Hematopoietic multipotent progenitor cell treated with erythropoietin and hydrocortisone succinate and interleukin-3 and kit ligand, for 4 days (in vitro differentiated cells): ENCODE data around the gene SMU1.
"Not testable (repeated sequence)": the region's sequence is repeated elsewhere in the genome, so short reads cannot be mapped to it uniquely, and the experiment has no call there.

ENCODE experiments used
- DNase-seq: peaks from one replicate; pipeline ENCODE4 v3.0.0-alpha.2; 2015

Gene SMU1

GRCh38 chr9:33007755-33008154, 68.7 kb downstream of the SMU1 start:
- DNase-seq = no peak

GRCh38 chr9:33005335-33005734, 71.1 kb downstream of the SMU1 start:
- not testable (repeated sequence) for DNase-seq

- peak; percentile 63 for DNase-seq
These were observed 75.8 kb downstream of the SMU1 start for GRCh38 chr9:33000682-33001055.

DNA sequence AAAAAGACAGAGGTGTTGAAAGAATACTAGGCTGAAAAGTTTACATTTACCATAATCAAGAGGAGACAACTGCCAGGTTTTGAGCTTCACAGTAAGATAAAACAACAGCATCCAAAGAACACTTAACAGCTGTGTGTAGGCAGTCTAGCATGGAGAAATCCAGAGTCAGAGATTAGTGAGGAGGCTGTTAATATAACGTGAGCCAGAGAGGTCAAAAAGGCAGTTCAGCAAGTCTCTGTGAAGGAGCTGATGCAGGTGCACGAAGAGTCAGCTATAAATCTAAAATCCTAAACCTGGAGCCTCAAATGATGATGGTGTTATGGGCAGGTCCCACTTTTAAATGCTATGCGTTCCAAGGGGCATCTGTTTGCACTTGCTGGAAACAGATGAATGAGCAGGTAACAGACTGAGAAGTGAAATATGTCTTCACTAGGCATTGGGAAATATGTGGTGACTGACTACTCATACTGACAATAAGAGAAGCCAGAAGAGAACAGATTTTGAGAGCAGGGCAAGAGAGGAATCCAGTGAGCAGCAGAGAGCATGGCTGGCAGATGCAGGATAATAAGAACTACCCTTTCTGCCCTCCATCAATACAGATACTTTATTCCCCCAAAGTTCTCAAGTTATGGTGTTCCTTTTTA, 83.8 kb downstream of the SMU1 start:
- no peak for DNase-seq

GRCh38 chr9:32991897-32992594, 84.4 kb downstream of the SMU1 start:
- peak; percentile 43 for DNase-seq
